Neural cell (in vitro differentiated cells): ENCODE data around the gene ZFC3H1. TPM values are rescaled to one million over a fixed set of nuclear protein-coding genes. Genes with fewer than 3 reads are reported as not detected.

ENCODE experiments used
- H2AFZ ChIP-seq: fragments of 200-600, 300-800 bp; sonication (generic), shearing (Covaris generic); 2 replicates; pipeline ENCODE4 v1.6.0; 2014; ENCODE audit warnings: low read depth, mild to moderate bottlenecking, antibody characterized with exemption, low read length, moderate library complexity
- H3F3A ChIP-seq: fragments of 200-600 bp; shearing (Covaris generic); 2 replicates; pipeline ENCODE4 v1.6.1; 2016; ENCODE audit warnings: mild to moderate bottlenecking, moderate library complexity, mixed read lengths, antibody characterized with exemption, low read length; ENCODE audit not compliant: insufficient read depth, poor library complexity, severe bottlenecking
- H3K27ac ChIP-seq: fragments of 200-600, 300-800 bp; sonication (generic), shearing (Covaris generic); 2 replicates; pipeline ENCODE4 v1.5.1; 2014; ENCODE audit warnings: mild to moderate bottlenecking, low read length, moderate library complexity
- H3K27me3 ChIP-seq: fragments of 300-800, 200-600 bp; sonication (generic), shearing (Covaris generic); 2 replicates; pipeline ENCODE4 v1.6.0; 2014; ENCODE audit warnings: mild to moderate bottlenecking, low read depth, low read length, moderate library complexity; ENCODE audit not compliant: insufficient read depth
- H3K36me3 ChIP-seq: fragments of 300-800, 200-600 bp; sonication (generic), shearing (Covaris generic); 2 replicates; pipeline ENCODE4 v1.5.1; 2014; ENCODE audit warnings: mild to moderate bottlenecking, antibody characterized with exemption, low read length, moderate library complexity; ENCODE audit not compliant: insufficient read depth
- H3K4me2 ChIP-seq: fragments of 300-800, 200-600 bp; sonication (generic), shearing (Covaris generic); 2 replicates; pipeline ENCODE4 v1.6.0; 2014; ENCODE audit warnings: mild to moderate bottlenecking, low read length
- H3K4me3 ChIP-seq: fragments of 300-800, 200-600 bp; sonication (generic), shearing (Covaris generic); 2 replicates; pipeline ENCODE4 v1.5.1; 2014; ENCODE audit warnings: mild to moderate bottlenecking, low read length, moderate library complexity
- H3K79me2 ChIP-seq: fragments of 200-600 bp; shearing (Covaris generic); replicated peaks from 2 replicates; pipeline ENCODE4 v1.6.0; 2014; ENCODE audit warnings: mild to moderate bottlenecking, low read length, moderate library complexity; ENCODE audit not compliant: insufficient read depth
- H3K9ac ChIP-seq: fragments of 300-800, 200-600 bp; sonication (generic), shearing (Covaris generic); 2 replicates; pipeline ENCODE4 v1.6.1; 2016; ENCODE audit warnings: mild to moderate bottlenecking, low read length, mixed read lengths
- H3K9me2 ChIP-seq: fragments of 200-600 bp; shearing (Covaris generic); 2 replicates; pipeline ENCODE4 v1.6.1; 2016; ENCODE audit warnings: mild to moderate bottlenecking, low read length, mixed read lengths; ENCODE audit not compliant: insufficient read depth
- H3K9me3 ChIP-seq: fragments of 200-600, 300-800 bp; sonication (generic), shearing (Covaris generic); 2 replicates; pipeline ENCODE4 v1.6.1; 2016; ENCODE audit warnings: mild to moderate bottlenecking, mixed run types, low read length, moderate library complexity, mixed read lengths
- H4K20me1 ChIP-seq: fragments of 200-600 bp; shearing (Covaris generic); 2 replicates; pipeline ENCODE4 v1.6.1; 2016; ENCODE audit warnings: mild to moderate bottlenecking, mixed run types; ENCODE audit not compliant: insufficient read depth
- CTCF ChIP-seq: fragments of 450-650 bp; IDR thresholded peaks from 2 replicates; pipeline ENCODE4 v1.5.1; 2014; ENCODE audit warnings: antibody characterized with exemption, mild to moderate bottlenecking, moderate library complexity; ENCODE audit not compliant: poor library complexity, severe bottlenecking
- EP300 ChIP-seq: fragments of 450-650 bp; conservative IDR thresholded peaks from 2 replicates; pipeline ENCODE4 v1.6.1; 2014; ENCODE audit warnings: antibody characterized with exemption, mild to moderate bottlenecking, moderate library complexity; ENCODE audit not compliant: poor library complexity, severe bottlenecking
- EZH2 ChIP-seq: fragments of 200-600, 300-800 bp; shearing (Covaris generic), sonication (generic); IDR thresholded peaks from 2 replicates; pipeline ENCODE4 v1.6.1; 2014; ENCODE audit warnings: antibody characterized with exemption, low read length, borderline replicate concordance, mild to moderate bottlenecking; ENCODE audit not compliant: insufficient read depth, poor library complexity, severe bottlenecking
- MXI1 ChIP-seq: fragments of 450-650 bp; conservative IDR thresholded peaks from 2 replicates; pipeline ENCODE4 v1.6.1; 2014; ENCODE audit warnings: antibody characterized with exemption, mild to moderate bottlenecking; ENCODE audit not compliant: poor library complexity, severe bottlenecking
- POLR2AphosphoS5 ChIP-seq: IDR thresholded peaks from 2 replicates; pipeline ENCODE4 v1.6.1; 2012
- RAD21 ChIP-seq: fragments of 450-650 bp; conservative IDR thresholded peaks from 2 replicates; pipeline ENCODE4 v1.6.1; 2014; ENCODE audit warnings: antibody characterized with exemption, mild to moderate bottlenecking, moderate library complexity
- REST ChIP-seq: IDR thresholded peaks from 2 replicates; pipeline ENCODE4 v1.6.1; 2012; ENCODE audit warnings: borderline replicate concordance
- SMC3 ChIP-seq: fragments of 450-650 bp; conservative IDR thresholded peaks from 2 replicates; pipeline ENCODE4 v1.6.1; 2014; ENCODE audit warnings: antibody characterized with exemption, mild to moderate bottlenecking, moderate library complexity; ENCODE audit not compliant: poor library complexity
- TAF1 ChIP-seq: IDR thresholded peaks from 2 replicates; pipeline ENCODE4 v1.6.1; 2012; ENCODE audit warnings: low read depth
- polyA plus RNA-seq: library from polyadenylated mRNA; depleted of rRNA; stranded (reverse); fragments of >200 nt; gene quantifications from 2 replicates; pipeline ENCODE4 v1.2.3, GENCODE V29; 2014

ZFC3H1 gene
- polyA plus RNA-seq, 1 donor from 2014 or later: 45.5 TPM

GRCh38 chr12:71591601-71592000, 72.0 kb downstream of the ZFC3H1 start:
- H3K9me3 ChIP-seq: no peaks in the 10 kb centered on the region
- no peak overlapping the region for H3K9ac ChIP-seq
- no peaks in the 10 kb centered on the region for H3K79me2 ChIP-seq
- H3F3A ChIP-seq: no peaks in the 10 kb centered on the region
- no peaks in the 10 kb centered on the region for H3K9me2 ChIP-seq
- no peaks in the 10 kb centered on the region for H3K36me3 ChIP-seq
- TF ChIP-seq RAD21 (no peak), TAF1 (no peak), MXI1 (no peak), SMC3 (no peak), POLR2AphosphoS5 (no peak), REST (no peak), CTCF (no peak), EZH2 (no peak), EP300 (no peak)
- no peak overlapping the region for H3K27ac ChIP-seq
- H3K4me3 ChIP-seq: no peak overlapping the region
- no peak overlapping the region for H3K4me2 ChIP-seq
- no peaks in the 10 kb centered on the region for H4K20me1 ChIP-seq
- H3K27me3 ChIP-seq: no peaks in the 10 kb centered on the region
- H2AFZ ChIP-seq: no peak overlapping the region

GRCh38 chr12:71589478-71589881, 74.2 kb downstream of the ZFC3H1 start:
- H3K27ac ChIP-seq: no peak overlapping the region
- no peaks in the 10 kb centered on the region for H4K20me1 ChIP-seq
- no peaks in the 10 kb centered on the region for H3K9me3 ChIP-seq
- no peak overlapping the region for H2AFZ ChIP-seq
- H3K4me2 ChIP-seq: no peak overlapping the region
- no peak overlapping the region for H3K9ac ChIP-seq
- no peaks in the 10 kb centered on the region for H3K36me3 ChIP-seq
- TF ChIP-seq REST: no peak
- TF ChIP-seq TAF1: no peak
- no peak for TF ChIP-seq EP300
- no peak for TF ChIP-seq MXI1
- no peak for TF ChIP-seq RAD21
- TF ChIP-seq SMC3: no peak
- TF ChIP-seq EZH2: no peak
- no peak for TF ChIP-seq CTCF
- no peak for TF ChIP-seq POLR2AphosphoS5
- H3F3A ChIP-seq: no peaks in the 10 kb centered on the region
- no peaks in the 10 kb centered on the region for H3K9me2 ChIP-seq
- H3K4me3 ChIP-seq: no peak overlapping the region
- H3K27me3 ChIP-seq: no peaks in the 10 kb centered on the region
- H3K79me2 ChIP-seq: no peaks in the 10 kb centered on the region
